ENCODE data around the gene THSD7B. TPM values are rescaled to one million over a fixed set of nuclear protein-coding genes. Genes with fewer than 3 reads are reported as not detected.

THSD7B gene
- total and polyA plus RNA-seq, 7 donors: 0.03 to 0.67 (median 0.13) TPM; not detected in 1

DNA sequence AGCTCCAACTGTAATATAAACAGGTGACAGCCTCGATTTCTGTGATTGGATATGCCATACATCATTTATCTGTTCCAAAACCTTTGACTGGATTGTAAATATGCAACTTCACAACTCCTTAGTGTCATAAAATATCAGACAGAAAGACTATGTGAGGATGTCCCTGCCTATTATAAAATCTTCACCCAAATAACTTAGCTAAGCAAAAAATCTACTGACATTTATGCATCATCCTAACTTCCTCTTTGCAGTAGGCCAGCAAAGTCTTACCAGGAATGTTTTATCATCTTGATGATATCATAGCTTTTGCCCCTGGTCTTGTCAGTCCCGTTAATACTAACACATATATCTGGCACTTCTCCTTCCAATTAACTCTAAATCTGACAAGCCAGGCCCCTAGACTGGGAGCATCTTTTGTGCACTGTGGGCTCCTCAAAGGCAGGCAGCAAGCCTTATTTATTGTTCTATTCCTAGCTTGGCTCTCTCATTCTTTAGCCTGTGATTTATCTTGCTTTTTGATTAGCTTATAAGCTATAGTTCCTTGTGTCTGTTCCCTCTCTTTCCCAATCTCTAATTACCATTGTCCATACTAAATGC is 842.5 kb downstream of the THSD7B start:
- Histone ChIP-seq H3K9me3 (no peaks in the 10 kb centered on the region), H3K4me3 (no peak overlapping the region), H3K27me3 (ENCODE audit: insufficient read depth in 3 of 3, low read length in 2 of 3) (no peaks in the 10 kb centered on the region), H3K36me3 (ENCODE audit: insufficient read depth in 1 of 2, low read depth in 1 of 2) (no peaks in the 10 kb centered on the region), H3K27ac (no peak overlapping the region), H3K4me1 (no peaks in the 10 kb centered on the region)
- ATAC-seq: no peak
- 42 to 65% (median 44%) methylated on average over 2 of the region's 2 CpGs for WGBS, 3 donors
- TF ChIP-seq, protein P1, sequence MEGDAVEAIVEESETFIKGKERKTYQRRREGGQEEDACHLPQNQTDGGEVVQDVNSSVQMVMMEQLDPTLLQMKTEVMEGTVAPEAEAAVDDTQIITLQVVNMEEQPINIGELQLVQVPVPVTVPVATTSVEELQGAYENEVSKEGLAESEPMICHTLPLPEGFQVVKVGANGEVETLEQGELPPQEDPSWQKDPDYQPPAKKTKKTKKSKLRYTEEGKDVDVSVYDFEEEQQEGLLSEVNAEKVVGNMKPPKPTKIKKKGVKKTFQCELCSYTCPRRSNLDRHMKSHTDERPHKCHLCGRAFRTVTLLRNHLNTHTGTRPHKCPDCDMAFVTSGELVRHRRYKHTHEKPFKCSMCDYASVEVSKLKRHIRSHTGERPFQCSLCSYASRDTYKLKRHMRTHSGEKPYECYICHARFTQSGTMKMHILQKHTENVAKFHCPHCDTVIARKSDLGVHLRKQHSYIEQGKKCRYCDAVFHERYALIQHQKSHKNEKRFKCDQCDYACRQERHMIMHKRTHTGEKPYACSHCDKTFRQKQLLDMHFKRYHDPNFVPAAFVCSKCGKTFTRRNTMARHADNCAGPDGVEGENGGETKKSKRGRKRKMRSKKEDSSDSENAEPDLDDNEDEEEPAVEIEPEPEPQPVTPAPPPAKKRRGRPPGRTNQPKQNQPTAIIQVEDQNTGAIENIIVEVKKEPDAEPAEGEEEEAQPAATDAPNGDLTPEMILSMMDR (IDR thresholded peaks at IDR 0.05): no peak
- intact Hi-C loops (cut with DNase I): no loop called here
- DNase-seq: no peak

DNA sequence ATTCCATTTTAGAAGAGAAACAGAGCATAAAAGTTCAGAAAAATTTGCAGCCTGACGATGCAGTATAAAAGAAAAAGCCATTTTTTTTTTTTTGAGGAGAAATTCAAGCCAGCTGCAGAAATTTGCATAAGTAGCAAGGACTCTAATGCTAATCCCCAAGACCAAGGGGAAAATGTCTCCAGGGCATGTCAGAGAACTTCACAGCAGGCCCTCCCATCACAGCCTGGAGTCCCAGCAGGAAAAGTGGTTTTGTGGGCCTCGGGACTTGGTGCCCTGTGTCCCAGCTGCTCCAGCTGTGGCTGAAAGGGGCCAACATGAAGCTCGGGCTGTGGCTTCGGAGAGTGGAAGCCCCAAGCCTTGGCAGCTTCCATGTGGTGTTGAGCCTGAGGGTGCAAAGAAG is 873.6 kb downstream of the THSD7B start:
- intact Hi-C loops (cut with DNase I): no loop called here
- H3K4me3 ChIP-seq: no peak overlapping the region
- H3K27me3 ChIP-seq (ENCODE audit: insufficient read depth in 3 of 3, low read length in 2 of 3): no peaks in the 10 kb centered on the region
- 62 to 69% (median 68%) methylated on average over 4 of the region's 4 CpGs for WGBS, 3 donors
- DNase-seq (no peak), ATAC-seq (no peak)
- H3K36me3 ChIP-seq (ENCODE audit: insufficient read depth in 1 of 2, low read depth in 1 of 2): no peaks in the 10 kb centered on the region
- H3K9me3 ChIP-seq: no peaks in the 10 kb centered on the region
- H3K4me1 ChIP-seq: no peaks in the 10 kb centered on the region
- TF ChIP-seq, protein P1 (IDR thresholded peaks at IDR 0.05): no peak
- H3K27ac ChIP-seq: no peak overlapping the region

DNA sequence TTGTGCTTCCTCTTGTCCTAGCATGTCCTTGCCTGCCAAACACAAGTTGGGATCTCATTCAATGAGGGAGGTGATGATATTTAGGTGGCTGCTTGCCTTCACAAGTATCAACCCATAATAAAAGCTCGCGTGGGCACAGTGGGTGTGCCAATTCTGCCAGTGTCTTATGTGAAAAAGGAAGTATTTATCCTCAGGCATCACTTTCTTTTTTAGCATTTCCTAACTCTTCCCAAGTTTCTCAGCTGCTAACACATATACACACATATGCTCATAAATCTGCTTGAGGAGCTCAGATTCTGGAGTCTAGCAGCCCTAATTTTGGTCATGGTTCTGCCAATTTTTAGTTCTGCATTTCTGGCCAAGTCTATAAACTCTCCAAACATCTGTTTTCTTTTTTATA is 879.4 kb downstream of the THSD7B start:
- Histone ChIP-seq H3K36me3 (ENCODE audit: insufficient read depth in 1 of 2, low read depth in 1 of 2) (no peaks in the 10 kb centered on the region), H3K27me3 (ENCODE audit: insufficient read depth in 3 of 3, low read length in 2 of 3) (no peaks in the 10 kb centered on the region), H3K27ac (no peak overlapping the region), H3K4me3 (no peak overlapping the region), H3K9me3 (no peaks in the 10 kb centered on the region), H3K4me1 (no peaks in the 10 kb centered on the region)
- no peak for DNase-seq
- TF ChIP-seq, protein P1 (IDR thresholded peaks at IDR 0.05): no peak
- no peak for ATAC-seq
- WGBS, 3 donors: 22 to 38% (median 27%) methylated on average over 2 of the region's 2 CpGs
- intact Hi-C loops (cut with DNase I): no loop called here

DNA sequence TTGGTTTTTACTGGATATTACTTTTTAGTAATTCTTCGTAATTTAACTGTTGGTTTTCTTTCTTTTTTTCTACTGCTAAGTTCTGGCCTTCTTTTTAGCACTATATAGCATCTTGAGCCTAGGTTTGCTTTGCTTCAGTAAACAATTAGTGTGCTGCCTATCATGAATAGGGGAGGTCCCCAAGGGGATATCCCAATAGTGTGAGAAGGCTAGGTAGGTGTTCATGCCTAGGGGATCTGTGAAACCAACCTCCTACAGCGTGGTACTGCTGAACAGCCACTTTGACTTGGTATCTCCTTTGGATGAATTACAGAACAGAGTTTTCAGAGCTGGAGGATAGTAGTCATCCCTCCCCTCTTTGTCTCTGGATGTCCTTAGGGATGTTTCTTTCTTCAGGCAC is 888.7 kb downstream of the THSD7B start:
- Histone ChIP-seq H3K4me1 (no peaks in the 10 kb centered on the region), H3K9me3 (no peaks in the 10 kb centered on the region), H3K4me3 (no peak overlapping the region), H3K27me3 (ENCODE audit: insufficient read depth in 3 of 3, low read length in 2 of 3) (no peaks in the 10 kb centered on the region), H3K27ac (no peak overlapping the region), H3K36me3 (ENCODE audit: insufficient read depth in 1 of 2, low read depth in 1 of 2) (no peaks in the 10 kb centered on the region)
- DNase-seq: no peak
- ATAC-seq: no peak
- TF ChIP-seq, protein P1 (IDR thresholded peaks at IDR 0.05): no peak
- 74 to 89% (median 87%) methylated on average over 2 of the region's 2 CpGs for WGBS, 3 donors
- intact Hi-C loops (cut with DNase I): no loop called here

DNA sequence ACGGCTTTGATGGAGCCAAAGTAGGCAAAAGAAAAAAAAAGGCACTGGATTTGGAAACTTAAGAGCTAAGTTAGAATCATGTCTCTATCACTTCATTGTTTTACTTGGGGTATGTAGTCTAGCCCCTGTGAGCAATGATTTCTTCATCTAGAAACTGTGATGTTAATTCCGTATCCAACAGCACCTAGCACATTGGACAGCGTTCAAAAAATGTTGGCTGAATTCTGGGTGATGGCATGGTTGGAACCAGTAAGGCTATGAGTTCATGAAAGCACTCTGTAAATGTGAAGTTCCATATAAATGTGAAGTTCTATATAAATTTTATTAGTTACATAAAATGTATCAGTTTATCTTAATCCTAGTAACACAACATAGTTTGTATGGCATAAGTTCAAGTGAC is 890.5 kb downstream of the THSD7B start:
- Histone ChIP-seq H3K4me3 (no peak overlapping the region), H3K27me3 (ENCODE audit: insufficient read depth in 3 of 3, low read length in 2 of 3) (no peaks in the 10 kb centered on the region), H3K4me1 (no peaks in the 10 kb centered on the region), H3K9me3 (no peaks in the 10 kb centered on the region), H3K36me3 (ENCODE audit: insufficient read depth in 1 of 2, low read depth in 1 of 2) (no peaks in the 10 kb centered on the region), H3K27ac (no peak overlapping the region)
- intact Hi-C loops (cut with DNase I): no loop called here
- DNase-seq (no peak), ATAC-seq (no peak)
- 57 to 69% (median 68%) methylated on average over 3 of the region's 3 CpGs for WGBS, 3 donors
- TF ChIP-seq, protein P1 (IDR thresholded peaks at IDR 0.05): no peak
